SH-SY5Y (cell line): ENCODE measurements around the gene KNTC1.

Source experiments
- GATA2 ChIP-seq: IDR thresholded peaks from 2 replicates; pipeline ENCODE4 v1.6.1; 2011; ENCODE audit warnings: mild to moderate bottlenecking, low read depth, low read length
- GATA3 ChIP-seq: IDR thresholded peaks from 2 replicates; pipeline ENCODE4 v1.6.1; 2011; ENCODE audit warnings: low read depth, mild to moderate bottlenecking, low read length, moderate library complexity

- TF ChIP-seq GATA3 = no peak
- no peak for TF ChIP-seq GATA2
Observed at GRCh38 chr12:122661246-122661645, 134.2 kb downstream of the KNTC1 start.
